ENCODE measurements around the gene EEF2KMT. TPM values are rescaled to one million over a fixed set of nuclear protein-coding genes. Genes with fewer than 3 reads are reported as not detected.
A peak's percentile ranks its signal among the peaks of the same experiment; 100 is the strongest.

EEF2KMT gene
- total and polyA plus RNA-seq, 9 of the 15 experiments (the other 6 are each of a cell fraction or from before 2014, with no cell fraction given), result 4.2 to 22.7 (median 12.8) TPM

DNA sequence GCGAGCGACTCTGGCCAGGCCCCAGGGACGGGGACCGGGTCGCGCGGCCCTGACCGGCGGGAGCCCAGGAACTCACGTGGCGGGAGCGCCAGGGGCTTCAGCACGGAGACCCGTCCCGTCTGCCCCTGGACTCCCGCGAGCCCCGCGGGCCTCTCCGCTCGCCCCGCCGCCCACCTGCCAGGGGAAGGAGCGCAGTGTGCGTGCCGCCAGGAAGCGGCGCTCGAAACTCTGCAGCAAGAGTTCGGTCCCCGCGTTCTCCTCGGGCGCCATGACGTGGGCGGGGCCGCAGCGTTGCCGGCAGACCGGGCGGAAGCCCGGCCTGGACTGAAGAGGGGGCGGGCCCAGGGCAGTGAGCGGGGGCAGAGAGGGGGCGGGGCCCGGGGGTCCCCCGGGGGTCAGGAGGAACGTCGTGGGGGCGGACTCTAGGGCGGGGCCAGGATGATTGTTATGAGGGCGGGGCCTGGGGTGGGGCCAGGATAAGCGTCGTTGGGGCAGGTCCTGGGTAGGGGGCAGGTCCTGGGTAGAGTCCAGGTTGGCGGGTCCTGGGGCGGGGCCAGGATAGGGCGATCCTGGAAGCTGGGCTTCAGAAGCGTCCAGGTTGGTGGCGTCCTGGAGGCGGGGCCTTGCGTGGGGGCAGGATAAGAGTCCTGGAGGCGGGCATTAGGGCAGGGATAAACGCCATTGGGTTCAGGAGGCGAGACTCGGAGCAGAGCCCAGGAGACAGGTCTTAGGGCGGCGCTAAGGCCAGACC lies at the start of gene EEF2KMT (continued):
- TF ChIP-seq YY1 (IDR thresholded peaks at IDR 0.05; ENCODE audit: borderline replicate concordance in 1 of 3, control insufficient read depth in 1 of 3, extremely low read depth in 1 of 3, insufficient read depth in 3 of 3, insufficient read length in 1 of 3, insufficient replicate concordance in 2 of 3, low read depth in 1 of 3, low read length in 2 of 3), result peak; percentile 38 to 85 (median 78)
- TF ChIP-seq, protein P1, sequence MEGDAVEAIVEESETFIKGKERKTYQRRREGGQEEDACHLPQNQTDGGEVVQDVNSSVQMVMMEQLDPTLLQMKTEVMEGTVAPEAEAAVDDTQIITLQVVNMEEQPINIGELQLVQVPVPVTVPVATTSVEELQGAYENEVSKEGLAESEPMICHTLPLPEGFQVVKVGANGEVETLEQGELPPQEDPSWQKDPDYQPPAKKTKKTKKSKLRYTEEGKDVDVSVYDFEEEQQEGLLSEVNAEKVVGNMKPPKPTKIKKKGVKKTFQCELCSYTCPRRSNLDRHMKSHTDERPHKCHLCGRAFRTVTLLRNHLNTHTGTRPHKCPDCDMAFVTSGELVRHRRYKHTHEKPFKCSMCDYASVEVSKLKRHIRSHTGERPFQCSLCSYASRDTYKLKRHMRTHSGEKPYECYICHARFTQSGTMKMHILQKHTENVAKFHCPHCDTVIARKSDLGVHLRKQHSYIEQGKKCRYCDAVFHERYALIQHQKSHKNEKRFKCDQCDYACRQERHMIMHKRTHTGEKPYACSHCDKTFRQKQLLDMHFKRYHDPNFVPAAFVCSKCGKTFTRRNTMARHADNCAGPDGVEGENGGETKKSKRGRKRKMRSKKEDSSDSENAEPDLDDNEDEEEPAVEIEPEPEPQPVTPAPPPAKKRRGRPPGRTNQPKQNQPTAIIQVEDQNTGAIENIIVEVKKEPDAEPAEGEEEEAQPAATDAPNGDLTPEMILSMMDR (IDR thresholded peaks at IDR 0.05 in 2 of 3, conservative IDR thresholded peaks at IDR 0.05 in 1 of 3; ENCODE audit: insufficient read depth in 2 of 3, low read depth in 1 of 3, low read length in 3 of 3), result 0 out of 6 replicates have a peak, but pooled peaks of 1 of the 3 experiments have one; percentile 3
- TF ChIP-seq, protein P2, sequence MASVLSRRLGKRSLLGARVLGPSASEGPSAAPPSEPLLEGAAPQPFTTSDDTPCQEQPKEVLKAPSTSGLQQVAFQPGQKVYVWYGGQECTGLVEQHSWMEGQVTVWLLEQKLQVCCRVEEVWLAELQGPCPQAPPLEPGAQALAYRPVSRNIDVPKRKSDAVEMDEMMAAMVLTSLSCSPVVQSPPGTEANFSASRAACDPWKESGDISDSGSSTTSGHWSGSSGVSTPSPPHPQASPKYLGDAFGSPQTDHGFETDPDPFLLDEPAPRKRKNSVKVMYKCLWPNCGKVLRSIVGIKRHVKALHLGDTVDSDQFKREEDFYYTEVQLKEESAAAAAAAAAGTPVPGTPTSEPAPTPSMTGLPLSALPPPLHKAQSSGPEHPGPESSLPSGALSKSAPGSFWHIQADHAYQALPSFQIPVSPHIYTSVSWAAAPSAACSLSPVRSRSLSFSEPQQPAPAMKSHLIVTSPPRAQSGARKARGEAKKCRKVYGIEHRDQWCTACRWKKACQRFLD (CRISPR knock-in tag; IDR thresholded peaks at IDR 0.05), result peak; percentile 62; the same call in 1 of the 2 replicates
- peak; percentile 55; the same call in 1 of the 2 replicates for TF ChIP-seq ATF7 (IDR thresholded peaks at IDR 0.05)
- TF ChIP-seq PHF8 (IDR thresholded peaks at IDR 0.05; ENCODE audit: borderline replicate concordance, low read length), result peak; percentile 54; the same call in 1 of the 2 replicates
- TF ChIP-seq EGR1 (conservative IDR thresholded peaks at IDR 0.05), result peak; percentile 88
- TF ChIP-seq, protein P3, sequence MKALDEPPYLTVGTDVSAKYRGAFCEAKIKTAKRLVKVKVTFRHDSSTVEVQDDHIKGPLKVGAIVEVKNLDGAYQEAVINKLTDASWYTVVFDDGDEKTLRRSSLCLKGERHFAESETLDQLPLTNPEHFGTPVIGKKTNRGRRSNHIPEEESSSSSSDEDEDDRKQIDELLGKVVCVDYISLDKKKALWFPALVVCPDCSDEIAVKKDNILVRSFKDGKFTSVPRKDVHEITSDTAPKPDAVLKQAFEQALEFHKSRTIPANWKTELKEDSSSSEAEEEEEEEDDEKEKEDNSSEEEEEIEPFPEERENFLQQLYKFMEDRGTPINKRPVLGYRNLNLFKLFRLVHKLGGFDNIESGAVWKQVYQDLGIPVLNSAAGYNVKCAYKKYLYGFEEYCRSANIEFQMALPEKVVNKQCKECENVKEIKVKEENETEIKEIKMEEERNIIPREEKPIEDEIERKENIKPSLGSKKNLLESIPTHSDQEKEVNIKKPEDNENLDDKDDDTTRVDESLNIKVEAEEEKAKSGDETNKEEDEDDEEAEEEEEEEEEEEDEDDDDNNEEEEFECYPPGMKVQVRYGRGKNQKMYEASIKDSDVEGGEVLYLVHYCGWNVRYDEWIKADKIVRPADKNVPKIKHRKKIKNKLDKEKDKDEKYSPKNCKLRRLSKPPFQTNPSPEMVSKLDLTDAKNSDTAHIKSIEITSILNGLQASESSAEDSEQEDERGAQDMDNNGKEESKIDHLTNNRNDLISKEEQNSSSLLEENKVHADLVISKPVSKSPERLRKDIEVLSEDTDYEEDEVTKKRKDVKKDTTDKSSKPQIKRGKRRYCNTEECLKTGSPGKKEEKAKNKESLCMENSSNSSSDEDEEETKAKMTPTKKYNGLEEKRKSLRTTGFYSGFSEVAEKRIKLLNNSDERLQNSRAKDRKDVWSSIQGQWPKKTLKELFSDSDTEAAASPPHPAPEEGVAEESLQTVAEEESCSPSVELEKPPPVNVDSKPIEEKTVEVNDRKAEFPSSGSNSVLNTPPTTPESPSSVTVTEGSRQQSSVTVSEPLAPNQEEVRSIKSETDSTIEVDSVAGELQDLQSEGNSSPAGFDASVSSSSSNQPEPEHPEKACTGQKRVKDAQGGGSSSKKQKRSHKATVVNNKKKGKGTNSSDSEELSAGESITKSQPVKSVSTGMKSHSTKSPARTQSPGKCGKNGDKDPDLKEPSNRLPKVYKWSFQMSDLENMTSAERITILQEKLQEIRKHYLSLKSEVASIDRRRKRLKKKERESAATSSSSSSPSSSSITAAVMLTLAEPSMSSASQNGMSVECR (CRISPR knock-in tag; IDR thresholded peaks at IDR 0.05), result peak; percentile 84
- TF ChIP-seq POLR2A (conservative IDR thresholded peaks at IDR 0.05), result peak; percentile 58; the same call in 1 of the 2 replicates
- peak; percentile 47; the same call in 1 of the 2 replicates for TF ChIP-seq ETV5 (CRISPR knock-in tag; IDR thresholded peaks at IDR 0.05; ENCODE audit: low read depth)
- TF ChIP-seq CXXC5 (CRISPR knock-in tag; IDR thresholded peaks at IDR 0.05), result 0 out of 2 replicates have a peak, but pooled peaks have one; percentile 49
- TF ChIP-seq CCNT2 (IDR thresholded peaks at IDR 0.05; ENCODE audit: borderline replicate concordance, extremely low read depth, insufficient read length, low read depth, low read length), result peak; percentile 14
- TF ChIP-seq SAP30 (IDR thresholded peaks at IDR 0.05; ENCODE audit: borderline replicate concordance, insufficient read depth, low read depth, low read length, poor library complexity, severe bottlenecking), result peak; percentile 69
- TF ChIP-seq NRF1 (conservative IDR thresholded peaks at IDR 0.05 in 1 of 2, IDR thresholded peaks at IDR 0.05 in 1 of 2), result peak; percentile 83 to 85

Measured in K562 (cell line).